Measurements from ENCODE around the gene SMIM30. TPM values are rescaled to one million over a fixed set of nuclear protein-coding genes. Genes with fewer than 3 reads are reported as not detected.
"Not testable (repeated sequence)": the region's sequence is repeated elsewhere in the genome, so short reads cannot be mapped to it uniquely, and the experiment has no call there.

SMIM30 gene
- total RNA-seq, 1 donor from 2014 or later: 33.6 TPM

GRCh38 chr7:113125728-113126127, 7.4 kb upstream of the SMIM30 start:
- Mint-ChIP-seq H3K4me1 (ENCODE audit: low read depth) (no peaks in the 10 kb centered on the region), H3K27ac (ENCODE audit: unreplicated experiment) (no peak overlapping the region), H3K27me3 (ENCODE audit: low read depth) (peaks cover 10% of the 10 kb centered on the region), H3K9me3 (ENCODE audit: low read depth) (no peaks in the 10 kb centered on the region), H3K36me3 (ENCODE audit: low read depth) (no peaks in the 10 kb centered on the region), H3K4me3 (ENCODE audit: unreplicated experiment) (no peak overlapping the region)
- no peak for DNase-seq (ENCODE audit: low spot score)
- TF ChIP-seq CTCF (IDR thresholded peaks at IDR 0.05): no peak

GRCh38 chr7:113122744-113123143, 4.4 kb upstream of the SMIM30 start:
- DNase-seq (ENCODE audit: low spot score): no peak
- H3K27ac Mint-ChIP-seq (ENCODE audit: unreplicated experiment): no peak overlapping the region
- H3K4me3 Mint-ChIP-seq (ENCODE audit: unreplicated experiment): no peak overlapping the region
- peaks cover 2% of the 10 kb centered on the region for H3K36me3 Mint-ChIP-seq (ENCODE audit: low read depth)
- no peak for TF ChIP-seq CTCF (IDR thresholded peaks at IDR 0.05)
- peaks cover 6% of the 10 kb centered on the region for H3K27me3 Mint-ChIP-seq (ENCODE audit: low read depth)
- no peaks in the 10 kb centered on the region for H3K9me3 Mint-ChIP-seq (ENCODE audit: low read depth)
- peaks cover 9% of the 10 kb centered on the region for H3K4me1 Mint-ChIP-seq (ENCODE audit: low read depth)

- peaks cover 6% of the 10 kb centered on the region for H3K27me3 Mint-ChIP-seq (ENCODE audit: low read depth)
- peaks cover 4% of the 10 kb centered on the region for H3K36me3 Mint-ChIP-seq (ENCODE audit: low read depth)
- H3K4me1 Mint-ChIP-seq (ENCODE audit: low read depth): peaks cover 15% of the 10 kb centered on the region
- H3K4me3 Mint-ChIP-seq (ENCODE audit: unreplicated experiment): no peak overlapping the region
- no peak for TF ChIP-seq CTCF (IDR thresholded peaks at IDR 0.05)
- H3K9me3 Mint-ChIP-seq (ENCODE audit: low read depth): no peaks in the 10 kb centered on the region
- H3K27ac Mint-ChIP-seq (ENCODE audit: unreplicated experiment): no peak overlapping the region
- no peak for DNase-seq (ENCODE audit: low spot score)
Observed at GRCh38 chr7:113120647-113121046, 2.3 kb upstream of the SMIM30 start.

GRCh38 chr7:113119429-113119828, 1.1 kb upstream of the SMIM30 start:
- peaks cover 22% of the 10 kb centered on the region for H3K4me1 Mint-ChIP-seq (ENCODE audit: low read depth)
- peaks cover 4% of the 10 kb centered on the region for H3K36me3 Mint-ChIP-seq (ENCODE audit: low read depth)
- no peak overlapping the region for H3K27ac Mint-ChIP-seq (ENCODE audit: unreplicated experiment)
- H3K27me3 Mint-ChIP-seq (ENCODE audit: low read depth): peaks cover 6% of the 10 kb centered on the region
- no peak for TF ChIP-seq CTCF (IDR thresholded peaks at IDR 0.05)
- peak overlapping the region; percentile 86 for H3K4me3 Mint-ChIP-seq (ENCODE audit: unreplicated experiment)
- DNase-seq (ENCODE audit: low spot score): no peak
- no peaks in the 10 kb centered on the region for H3K9me3 Mint-ChIP-seq (ENCODE audit: low read depth)

- not testable (repeated sequence) for H3K27me3 Mint-ChIP-seq (ENCODE audit: low read depth); H3K36me3 Mint-ChIP-seq (ENCODE audit: low read depth); H3K27ac Mint-ChIP-seq (ENCODE audit: unreplicated experiment); DNase-seq (ENCODE audit: low spot score); H3K9me3 Mint-ChIP-seq (ENCODE audit: low read depth)
- H3K4me3 Mint-ChIP-seq (ENCODE audit: unreplicated experiment): peak overlapping the region; percentile 86
- H3K4me1 Mint-ChIP-seq (ENCODE audit: low read depth): peaks cover 24% of the 10 kb centered on the region
Observed at GRCh38 chr7:113117374-113117774, 980 bp downstream of the SMIM30 start.

- H3K36me3 Mint-ChIP-seq (ENCODE audit: low read depth): peaks cover 4% of the 10 kb centered on the region
- DNase-seq (ENCODE audit: low spot score): no peak
Observed at GRCh38 chr7:113113912-113114311, 4.4 kb downstream of the SMIM30 start.

More at GRCh38 chr7:113113912-113114311, 4.4 kb downstream of the SMIM30 start:
- H3K27ac Mint-ChIP-seq (ENCODE audit: unreplicated experiment): no peak overlapping the region
- H3K4me1 Mint-ChIP-seq (ENCODE audit: low read depth): peaks cover 21% of the 10 kb centered on the region
- TF ChIP-seq CTCF (IDR thresholded peaks at IDR 0.05): no peak
- H3K9me3 Mint-ChIP-seq (ENCODE audit: low read depth): no peaks in the 10 kb centered on the region
- H3K4me3 Mint-ChIP-seq (ENCODE audit: unreplicated experiment): no peak overlapping the region
- H3K27me3 Mint-ChIP-seq (ENCODE audit: low read depth): no peaks in the 10 kb centered on the region
